T-helper 1 cell treated with Interleukin-12 subunit alpha and Interleukin-12 subunit beta and Interleukin-4 antibody, amounts not matched to agents 30 ng/mL and 1 ng/mL, for 36 hours (primary cell): Measurements from ENCODE around the gene SLC25A47. TPM values are rescaled to one million over a fixed set of nuclear protein-coding genes. Genes with fewer than 3 reads are reported as not detected.
"Not testable (repeated sequence)": the region's sequence is repeated elsewhere in the genome, so short reads cannot be mapped to it uniquely, and the experiment has no call there.

Source experiments
- intact Hi-C: fragments of 100-400 bp; cut with micrococcal nuclease; formaldehyde crosslinking; loops from one replicate; pipeline ENCODE4 v1.15.1; 2024
- total RNA-seq: library from RNA; stranded (reverse); gene quantifications from 2 replicates; pipeline ENCODE4 v1.2.3, GENCODE V29; 2022

SLC25A47 gene
- total RNA-seq, 1 donor from 2014 or later: not detected

GRCh38 chr14:100342826-100343225 lies 19.7 kb downstream of the SLC25A47 start:
- intact Hi-C loops: not testable (repeated sequence)

- intact Hi-C loops: not testable (repeated sequence)
Observed at GRCh38 chr14:100344657-100345056, 21.5 kb downstream of the SLC25A47 start.

GRCh38 chr14:100345711-100346110 lies 22.6 kb downstream of the SLC25A47 start:
- intact Hi-C loops: no loop called here

- intact Hi-C loops: no loop called here
Observed at GRCh38 chr14:100346306-100347091, 23.4 kb downstream of the SLC25A47 start.

GRCh38 chr14:100348253-100348729 lies 25.2 kb downstream of the SLC25A47 start:
- intact Hi-C loops: no loop called here

GRCh38 chr14:100348784-100349685 lies 25.9 kb downstream of the SLC25A47 start:
- intact Hi-C loops: no loop called here

- intact Hi-C loops: no loop called here
Observed at GRCh38 chr14:100350276-100350926, 27.3 kb downstream of the SLC25A47 start.

- intact Hi-C loops: no loop called here
Observed at GRCh38 chr14:100350986-100351385, 27.8 kb downstream of the SLC25A47 start.

GRCh38 chr14:100358396-100358795 lies 35.3 kb downstream of the SLC25A47 start:
- intact Hi-C loops: loop anchor here (2.0 kb wide), 1 partner anchor 16 kb away; a partner anchor contains a TSS

GRCh38 chr14:100359111-100359510 lies 36.0 kb downstream of the SLC25A47 start:
- intact Hi-C loops: loop anchor here (2.0 kb wide), 1 partner anchor 16 kb away; a partner anchor contains a TSS

GRCh38 chr14:100359881-100360280 lies 36.7 kb downstream of the SLC25A47 start:
- intact Hi-C loops: loop anchor here (2.0 kb wide), 1 partner anchor 15 kb away; a partner anchor contains a TSS

- intact Hi-C loops: no loop called here
Observed at GRCh38 chr14:100361626-100362025, 38.5 kb downstream of the SLC25A47 start.

GRCh38 chr14:100362311-100362927 lies 39.3 kb downstream of the SLC25A47 start:
- intact Hi-C loops: no loop called here

GRCh38 chr14:100363053-100363452 lies 39.9 kb downstream of the SLC25A47 start:
- intact Hi-C loops: no loop called here

- intact Hi-C loops: no loop called here
Observed at GRCh38 chr14:100364403-100364802, 41.3 kb downstream of the SLC25A47 start.

- intact Hi-C loops: no loop called here
Observed at GRCh38 chr14:100365741-100366140, 42.6 kb downstream of the SLC25A47 start.

- intact Hi-C loops: no loop called here
Observed at GRCh38 chr14:100369019-100369418, 45.9 kb downstream of the SLC25A47 start.

GRCh38 chr14:100370003-100370402 lies 46.9 kb downstream of the SLC25A47 start:
- intact Hi-C loops: loop anchor here (5.0 to 10.0 kb wide), 2 partner anchors 1392 to 1445 kb away; partner anchors contain the start of gene PPP2R5C

- intact Hi-C loops: loop anchor here (5.0 to 10.0 kb wide), 2 partner anchors 1391 to 1443 kb away; partner anchors contain the start of gene PPP2R5C
Observed at GRCh38 chr14:100371773-100372172, 48.6 kb downstream of the SLC25A47 start.

- intact Hi-C loops: loop anchor here (5.0 to 10.0 kb wide), 2 partner anchors 1390 to 1442 kb away; partner anchors contain the start of gene PPP2R5C
Observed at GRCh38 chr14:100372357-100373048, 49.4 kb downstream of the SLC25A47 start.
